Gastrocnemius medialis (tissue), 4 donors: ENCODE measurements around the gene PDK1.

ENCODE experiments used
- CTCF ChIP-seq, 5 experiments: fragments of 450-650 bp in 3 of 5; fragments of 200-600 bp in 2 of 5; sonication (generic) in 2 of 5; IDR thresholded peaks in 4 of 5; conservative IDR thresholded peaks in 1 of 5; 1 replicate in 4 of 5; 2 replicates in 1 of 5; pipeline ENCODE4 v1.5.1; 2016 to 2019; ENCODE audit warnings: antibody characterized with exemption in 5 of 5, mild to moderate bottlenecking in 3 of 5, moderate library complexity in 3 of 5
- POLR2A ChIP-seq, 2 donors: fragments of 450-650 bp; IDR thresholded peaks; one replicate each; pipeline ENCODE4 v1.6.1; 2017; ENCODE audit warnings: antibody characterized with exemption in 2 of 2, mild to moderate bottlenecking in 2 of 2, moderate library complexity in 2 of 2

DNA sequence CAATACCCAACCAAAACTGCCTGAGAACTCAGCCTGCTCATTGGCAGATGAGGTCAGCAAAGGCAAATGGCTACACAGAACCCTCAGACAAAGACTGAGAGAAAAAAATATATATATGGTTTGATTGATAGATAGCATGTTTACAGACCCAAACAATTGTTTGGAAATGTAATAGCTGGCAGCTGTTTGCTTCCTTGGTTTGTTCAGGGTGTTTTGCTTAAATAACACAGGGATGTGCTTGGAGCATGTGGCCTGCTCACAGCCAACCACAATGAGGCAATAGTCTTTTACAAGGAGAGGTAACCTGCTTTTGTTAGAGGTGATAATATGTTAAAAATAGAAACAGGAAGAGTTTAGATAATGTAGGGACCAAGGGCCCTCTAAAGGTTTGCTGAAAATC, 84.5 kb downstream of the PDK1 start:
- TF ChIP-seq CTCF (IDR thresholded peaks at IDR 0.05 in 4 of 5, conservative IDR thresholded peaks at IDR 0.05 in 1 of 5) (no peak), POLR2A (IDR thresholded peaks at IDR 0.05) (no peak)
